GM21529 (cell line): ENCODE results near the gene DOCK4.

Experiments used
- ATAC-seq: cut with Tn5 transposase; IDR thresholded peaks from one replicate; pipeline ENCODE4 v1.9.1; 2021; ENCODE audit not compliant: unreplicated experiment

The DOCK4 gene

GRCh38 chr7:111982133-111982532 lies 224.1 kb downstream of the DOCK4 start:
- no peak for ATAC-seq

DNA sequence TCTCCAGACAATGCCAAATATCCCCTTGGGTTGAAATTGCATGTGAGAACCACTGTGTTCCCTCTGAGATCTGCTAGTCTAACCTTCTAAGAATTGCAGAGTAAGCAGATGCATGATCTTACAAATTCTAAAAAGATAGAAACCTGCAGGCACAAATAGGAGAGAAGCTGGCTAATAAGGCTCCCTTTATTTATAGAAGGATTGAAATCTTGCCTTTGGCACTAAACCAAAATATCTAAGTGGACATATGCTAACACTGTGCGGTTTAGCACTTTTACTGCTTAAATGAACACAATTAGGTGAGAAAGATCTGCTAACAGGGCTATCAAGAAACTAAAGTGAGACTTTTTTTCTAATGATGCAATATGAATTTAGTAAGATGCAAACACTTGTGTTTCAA lies 225.5 kb downstream of the DOCK4 start:
- ATAC-seq: no peak

GRCh38 chr7:111975346-111975745 lies 230.9 kb downstream of the DOCK4 start:
- no peak for ATAC-seq

GRCh38 chr7:111960984-111961383 lies 245.2 kb downstream of the DOCK4 start:
- ATAC-seq: no peak

- ATAC-seq: no peak
These were observed 247.3 kb downstream of the DOCK4 start for GRCh38 chr7:111958896-111959295.

DNA sequence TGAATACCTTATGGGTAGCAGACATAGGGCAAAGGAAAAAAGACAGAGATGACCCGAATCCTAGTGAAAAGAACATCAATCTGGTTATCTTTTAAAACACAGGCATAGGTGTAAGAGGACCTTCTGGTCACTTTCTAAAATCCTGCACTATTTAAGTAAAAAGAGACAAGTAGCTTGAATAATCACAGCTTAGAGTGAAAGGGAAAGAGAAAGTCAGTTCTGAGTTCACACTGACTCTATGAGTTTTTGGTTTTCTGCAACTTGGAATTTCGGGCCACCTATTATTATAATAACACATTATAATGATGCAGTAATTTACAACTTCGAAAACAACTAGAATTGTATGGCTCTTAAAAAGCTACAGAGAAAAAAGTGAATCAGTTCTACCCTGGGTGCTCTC lies 247.8 kb downstream of the DOCK4 start:
- no peak for ATAC-seq

- ATAC-seq: no peak
These were observed 250.6 kb downstream of the DOCK4 start for GRCh38 chr7:111955616-111956015.

DNA sequence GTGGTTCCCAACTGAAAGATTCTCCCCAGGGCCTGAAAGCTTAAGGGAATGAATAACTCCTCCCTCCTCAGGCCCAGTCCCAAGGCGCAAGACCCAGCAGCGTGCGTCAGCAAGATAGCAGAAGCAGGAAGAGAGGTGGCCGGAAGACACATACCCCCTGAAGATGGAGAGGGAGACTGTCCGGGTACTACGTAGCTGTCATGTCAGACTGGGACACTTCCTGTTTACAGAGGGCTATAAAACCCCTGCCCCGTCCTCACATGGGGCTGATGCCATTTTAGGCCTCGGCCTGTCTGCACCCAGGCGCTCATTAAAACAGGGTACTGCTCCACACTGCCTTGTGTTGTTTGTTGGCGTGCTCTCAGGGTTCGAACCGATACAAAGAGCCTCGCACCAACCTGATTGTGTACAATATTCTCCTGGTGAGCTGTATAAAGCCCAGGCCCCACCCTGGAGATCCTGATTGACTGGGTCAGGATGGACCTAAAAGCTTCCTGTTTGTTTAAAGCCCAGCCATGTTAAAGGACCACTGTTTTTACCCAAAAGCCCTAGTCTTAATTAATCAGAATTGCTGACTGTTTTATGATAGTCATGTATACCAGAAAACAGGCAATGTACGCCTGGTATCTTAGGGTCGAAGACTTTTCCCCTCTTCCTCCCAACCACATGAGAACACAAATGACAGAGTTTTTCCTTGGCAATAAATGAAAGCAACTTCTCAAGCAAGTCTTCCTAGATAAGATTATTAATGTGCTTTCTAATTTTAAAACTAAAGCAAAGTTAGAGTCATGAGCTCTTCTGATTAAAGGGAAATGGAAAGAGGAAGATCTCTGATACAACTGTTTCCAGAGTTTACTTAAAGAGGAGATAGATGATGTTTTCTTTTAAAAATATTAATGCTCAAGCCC lies 251.5 kb downstream of the DOCK4 start:
- no peak for ATAC-seq

- ATAC-seq: no peak
These were observed 252.1 kb downstream of the DOCK4 start for GRCh38 chr7:111954056-111954455.

DNA sequence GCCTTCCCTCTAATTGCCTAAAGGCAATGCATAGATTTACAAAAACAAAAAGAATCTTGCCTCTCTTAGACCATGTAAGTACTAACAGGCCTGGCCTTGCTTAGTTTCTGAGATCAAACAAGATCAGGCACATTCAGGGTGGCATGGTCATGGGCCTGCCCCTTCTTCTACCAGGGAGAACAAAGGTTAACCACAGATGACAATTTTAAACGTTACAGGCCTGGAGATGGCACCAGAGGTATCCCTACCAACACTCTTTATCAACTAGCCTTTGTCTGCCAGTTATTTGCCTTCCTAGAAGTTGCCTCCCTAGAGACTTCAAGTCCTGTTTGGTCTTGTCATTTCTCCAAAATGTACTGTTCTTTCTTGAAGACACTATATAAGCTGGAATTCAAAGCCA lies 252.6 kb downstream of the DOCK4 start:
- ATAC-seq: peak; percentile 76

DNA sequence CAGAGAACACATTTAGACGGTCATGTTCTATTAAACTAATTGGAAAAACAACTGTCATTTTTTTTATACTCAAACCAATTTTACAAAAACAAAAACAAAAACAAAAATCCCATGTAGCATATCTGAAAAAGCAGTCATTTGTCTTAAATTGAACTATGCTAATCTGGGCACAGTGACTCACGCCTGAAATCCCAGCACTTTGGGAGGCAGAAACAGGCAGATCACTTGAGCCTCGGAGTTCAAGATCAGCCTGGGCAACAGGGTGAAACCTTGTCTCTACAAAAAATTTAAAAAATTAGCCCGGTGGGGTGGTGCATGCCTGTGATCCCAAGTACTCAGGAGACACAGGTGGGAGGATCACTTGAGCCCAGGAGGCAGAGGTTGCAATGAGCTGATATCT lies 253.4 kb downstream of the DOCK4 start:
- ATAC-seq: no peak

- no peak for ATAC-seq
These were observed 255.1 kb downstream of the DOCK4 start for GRCh38 chr7:111951052-111951451.

GRCh38 chr7:111942450-111943081 lies 263.6 kb downstream of the DOCK4 start:
- no peak for ATAC-seq

DNA sequence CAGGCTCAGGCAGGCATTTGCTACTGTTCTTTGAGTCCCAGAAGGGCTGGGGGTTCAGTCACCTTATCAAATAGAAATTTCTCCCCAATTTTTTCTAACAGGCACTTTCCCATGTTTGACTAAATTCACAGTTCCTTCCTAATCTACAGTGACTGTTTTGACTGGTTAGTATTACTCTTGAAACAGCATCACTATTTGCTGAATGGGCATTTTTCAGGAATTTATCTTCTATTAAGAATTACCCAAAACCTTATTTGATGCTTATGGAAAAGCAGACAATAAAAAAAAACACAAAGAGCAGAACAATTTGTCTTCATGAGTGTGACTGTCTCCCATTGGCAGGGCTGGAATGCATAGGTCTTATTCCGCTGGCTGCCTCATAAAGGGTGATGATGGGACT lies 269.0 kb downstream of the DOCK4 start:
- ATAC-seq: no peak

DNA sequence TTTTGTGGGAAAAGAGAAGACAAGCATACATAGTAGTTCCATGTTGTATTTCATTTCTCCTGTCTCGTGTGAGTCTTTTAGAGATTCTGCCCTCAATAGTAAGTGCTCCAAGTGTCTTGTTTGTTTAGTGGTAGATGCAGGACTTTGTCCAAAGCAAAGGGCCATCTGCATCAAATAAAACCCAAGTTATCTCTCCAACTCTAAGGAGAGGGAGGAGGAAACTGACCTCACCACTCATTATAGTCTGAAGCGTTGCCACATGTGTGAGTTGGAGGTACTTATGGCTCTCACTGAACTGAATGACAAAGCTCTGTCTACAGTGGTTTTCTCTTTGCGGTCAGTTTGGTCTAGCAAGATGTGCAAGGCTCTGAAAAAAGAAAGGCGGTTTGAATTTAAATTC lies 272.6 kb downstream of the DOCK4 start:
- no peak for ATAC-seq

DNA sequence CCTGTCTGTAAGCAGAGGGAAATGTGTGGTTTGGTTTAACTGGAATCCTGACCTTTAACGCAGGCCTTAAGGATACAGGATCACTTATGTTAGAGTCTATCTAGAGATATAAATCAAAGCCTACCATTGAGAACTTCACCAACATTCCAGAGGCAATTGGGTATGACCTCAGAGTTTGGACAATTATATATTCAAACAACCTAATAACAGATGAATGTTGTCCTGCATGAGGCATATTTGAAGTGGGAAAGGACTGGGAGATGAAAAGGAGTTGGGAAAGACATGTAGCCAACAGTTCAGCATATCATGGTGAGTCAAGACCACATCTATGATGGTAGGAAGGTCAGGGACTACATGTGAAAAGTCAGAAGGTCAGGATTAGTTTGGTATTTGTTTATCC lies 274.2 kb downstream of the DOCK4 start:
- ATAC-seq: no peak

- ATAC-seq: no peak
These were observed 275.1 kb downstream of the DOCK4 start for GRCh38 chr7:111931016-111931517.

- no peak for ATAC-seq
These were observed 276.9 kb downstream of the DOCK4 start for GRCh38 chr7:111929264-111929663.

DNA sequence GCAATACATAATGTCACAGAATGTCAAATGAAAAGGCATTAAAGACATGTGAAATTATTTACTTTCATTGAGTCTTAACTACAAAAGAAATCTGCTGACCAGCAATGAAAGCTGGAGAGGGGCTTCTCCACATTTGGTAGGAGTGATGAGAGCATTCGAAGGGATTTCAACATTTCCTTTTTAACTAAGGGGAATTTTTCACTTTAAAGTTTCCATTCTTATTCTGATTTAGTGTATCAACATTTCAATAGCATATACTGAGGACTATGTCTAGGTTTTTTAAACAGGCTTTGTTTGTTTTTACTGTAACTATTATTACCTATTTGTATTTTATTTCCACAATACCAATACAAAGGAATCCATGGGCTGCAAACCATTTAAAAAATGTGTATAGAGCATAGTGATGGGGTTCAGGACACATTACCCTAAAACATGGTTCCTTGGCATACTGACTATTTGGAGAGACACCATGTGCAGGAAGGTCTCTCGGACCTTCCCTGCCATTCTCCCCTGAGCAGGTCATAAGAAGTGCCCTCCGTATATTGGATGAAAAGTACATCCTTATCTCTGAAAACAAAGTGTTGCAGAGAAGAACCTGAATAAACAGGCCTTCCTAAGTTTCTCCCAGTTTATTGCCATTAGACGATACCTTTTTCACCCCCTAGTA lies 278.7 kb downstream of the DOCK4 start:
- no peak for ATAC-seq

GRCh38 chr7:111920329-111920728 lies 285.9 kb downstream of the DOCK4 start:
- ATAC-seq: no peak

- no peak for ATAC-seq
These were observed 286.5 kb downstream of the DOCK4 start for GRCh38 chr7:111919631-111920179.
